Measurements from ENCODE around the gene VASN.
"Not testable (repeated sequence)": the region's sequence is repeated elsewhere in the genome, so short reads cannot be mapped to it uniquely, and the experiment has no call there.

Gene VASN

GRCh38 chr16:4371357-4372000 is at the start of gene VASN:
Gene VASN, plus strand, starts transcription at chr16:4371848. Its CDS starts 9,030 bp downstream, at chr16:4380878.
- peak; percentile 56 for DNase-seq (ENCODE audit: low spot score)

GRCh38 chr16:4322121-4323052 is 49.3 kb upstream of the VASN start:
- no peak for DNase-seq (ENCODE audit: low spot score)

GRCh38 chr16:4323071-4323844 is 48.4 kb upstream of the VASN start:
- no peak for DNase-seq (ENCODE audit: low spot score)

- DNase-seq (ENCODE audit: low spot score): no peak
Measured at GRCh38 chr16:4323845-4324488, 47.7 kb upstream of the VASN start.

GRCh38 chr16:4324492-4325252 is 47.0 kb upstream of the VASN start:
- no peak for DNase-seq (ENCODE audit: low spot score)

- DNase-seq (ENCODE audit: low spot score): no peak
Measured at GRCh38 chr16:4325253-4325758, 46.3 kb upstream of the VASN start.

GRCh38 chr16:4327386-4328045 is 44.1 kb upstream of the VASN start:
- no peak for DNase-seq (ENCODE audit: low spot score)

GRCh38 chr16:4328046-4328781 is 43.4 kb upstream of the VASN start:
- peak; percentile 47 for DNase-seq (ENCODE audit: low spot score)

GRCh38 chr16:4328782-4329775 is 42.6 kb upstream of the VASN start:
- no peak for DNase-seq (ENCODE audit: low spot score)

GRCh38 chr16:4330277-4330874 is 41.3 kb upstream of the VASN start:
- peak; percentile 71 for DNase-seq (ENCODE audit: low spot score)

- DNase-seq (ENCODE audit: low spot score): no peak
Measured at GRCh38 chr16:4332083-4332482, 39.6 kb upstream of the VASN start.

- no peak for DNase-seq (ENCODE audit: low spot score)
Measured at GRCh38 chr16:4332623-4333307, 38.9 kb upstream of the VASN start.

- no peak for DNase-seq (ENCODE audit: low spot score)
Measured at GRCh38 chr16:4333308-4333638, 38.4 kb upstream of the VASN start.

GRCh38 chr16:4333714-4334113 is 37.9 kb upstream of the VASN start:
- not testable (repeated sequence) for DNase-seq (ENCODE audit: low spot score)

- DNase-seq (ENCODE audit: low spot score): no peak
Measured at GRCh38 chr16:4334724-4335495, 36.7 kb upstream of the VASN start.

GRCh38 chr16:4336701-4337539 is 34.7 kb upstream of the VASN start:
- no peak for DNase-seq (ENCODE audit: low spot score)
